IPS-11a (cell line): ENCODE results near the gene KIAA1671.

Source experiments
- H3K4me3 ChIP-seq: one replicate; pipeline ENCODE4 v1.5.1; 2013; ENCODE audit warnings: low read depth, low read length, control low read depth

The KIAA1671 gene

DNA sequence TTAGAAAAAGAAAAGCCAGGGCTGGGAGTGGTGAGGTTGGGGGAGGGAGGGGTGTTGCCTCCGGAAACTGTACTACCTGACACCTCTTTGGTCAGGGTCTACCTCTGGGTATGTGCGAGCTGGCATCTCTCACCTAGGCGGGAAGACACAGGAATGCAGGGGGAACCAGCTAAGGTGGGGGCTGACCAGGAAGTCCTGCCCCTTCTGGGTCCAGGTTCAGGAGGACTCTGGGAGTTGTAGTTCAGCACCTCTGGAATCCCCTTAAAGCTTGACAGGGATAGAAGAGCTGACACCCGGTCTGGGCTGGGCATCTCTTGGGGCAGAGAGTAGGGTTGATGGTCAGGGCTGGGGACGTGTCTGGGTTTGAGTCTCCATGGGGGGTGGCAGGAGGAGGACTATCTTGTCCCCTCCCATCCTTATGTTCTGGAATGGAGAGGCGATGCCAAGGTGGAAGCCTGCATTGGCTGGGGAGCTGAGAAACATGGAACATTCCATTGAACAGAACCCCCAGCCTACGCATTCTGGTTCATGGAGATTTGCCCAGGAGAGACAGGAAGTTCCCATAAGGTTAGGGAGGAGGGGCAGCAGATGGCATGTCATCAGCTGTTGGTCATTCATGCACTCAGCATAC, 2.1 kb upstream of the KIAA1671 start:
- no peak overlapping the region for H3K4me3 ChIP-seq

DNA sequence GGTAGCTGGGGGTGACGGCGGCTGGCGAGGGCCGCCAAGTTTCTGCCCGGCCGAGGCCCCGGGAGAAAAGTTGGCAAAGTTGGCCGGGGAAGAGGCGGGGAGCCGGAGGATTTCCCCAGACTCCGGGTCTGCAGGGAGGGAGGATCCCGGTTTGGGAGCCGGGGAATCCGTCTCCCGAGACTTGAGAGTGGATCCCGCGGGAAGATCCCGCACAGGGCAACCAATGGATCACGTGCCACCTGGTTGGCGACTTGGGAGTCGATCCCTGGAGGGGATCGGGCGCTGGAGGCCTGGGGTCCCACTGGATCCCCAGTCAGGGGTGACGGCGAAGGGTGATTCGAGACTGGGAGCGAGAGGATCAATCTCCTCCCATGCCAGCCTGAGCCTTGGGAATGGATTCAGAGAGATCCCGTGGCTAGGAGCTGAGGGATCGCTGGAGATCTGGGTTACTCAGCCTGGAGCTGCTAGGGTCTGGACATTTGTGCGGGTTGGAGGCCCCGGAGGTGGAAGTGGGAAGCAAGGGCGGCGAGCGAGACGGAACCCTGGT, 394 bp downstream of the KIAA1671 start:
- H3K4me3 ChIP-seq = peak overlapping the region; percentile 72

DNA sequence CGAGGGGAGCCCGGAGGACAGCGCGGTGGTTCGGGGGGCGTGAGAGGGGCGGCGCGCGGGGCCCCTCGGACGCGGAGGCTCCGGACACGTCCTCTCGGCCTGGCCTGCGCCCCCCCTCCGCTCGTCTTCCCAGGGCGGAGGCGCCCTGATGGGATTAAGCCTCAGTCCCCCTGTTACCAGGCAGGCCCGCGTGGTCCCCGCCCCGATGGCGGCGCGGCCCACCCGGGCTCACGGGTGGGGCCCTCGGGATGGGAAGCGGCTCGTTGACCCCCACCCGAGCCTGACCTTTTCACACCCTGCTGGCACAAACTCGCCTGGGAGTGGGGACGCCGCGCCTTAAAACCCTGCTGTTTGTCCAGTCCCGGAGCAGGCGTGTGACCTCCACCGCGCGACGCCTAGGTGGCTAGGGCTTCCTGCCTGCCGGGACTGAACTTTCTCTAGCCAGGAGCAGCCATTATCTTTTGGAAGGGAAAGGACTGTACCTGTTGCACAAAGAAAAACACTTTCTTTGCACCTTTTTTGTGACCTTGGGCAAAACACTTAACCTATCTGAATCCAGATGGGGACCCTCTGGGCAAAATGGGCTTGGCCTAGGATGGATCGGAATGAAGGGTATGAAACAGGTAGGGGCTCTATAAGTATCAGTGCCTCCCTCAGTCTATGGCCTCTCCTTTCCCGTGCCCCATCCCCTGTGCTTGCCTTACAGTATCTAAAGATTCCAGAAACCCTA, 1.0 kb downstream of the KIAA1671 start:
- H3K4me3 ChIP-seq = peak overlapping the region; percentile 72

DNA sequence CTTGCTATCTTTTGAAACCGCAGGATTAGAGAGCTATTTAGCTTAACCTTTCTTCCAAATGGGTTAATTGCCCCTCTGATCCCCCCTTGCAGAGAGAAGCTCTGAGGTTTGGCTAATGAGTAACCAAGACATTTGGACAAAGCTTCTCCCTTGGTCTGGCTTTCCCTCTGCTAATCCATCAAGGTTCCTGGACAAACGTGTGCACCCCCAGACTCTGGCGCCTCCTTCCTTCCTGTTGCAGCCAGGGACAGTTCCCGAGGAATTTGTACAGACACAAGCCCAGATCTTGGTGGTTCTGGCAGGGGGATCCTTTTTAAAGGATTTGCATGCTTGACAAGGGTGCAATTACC, 1.6 kb downstream of the KIAA1671 start:
- H3K4me3 ChIP-seq = peak overlapping the region; percentile 72

DNA sequence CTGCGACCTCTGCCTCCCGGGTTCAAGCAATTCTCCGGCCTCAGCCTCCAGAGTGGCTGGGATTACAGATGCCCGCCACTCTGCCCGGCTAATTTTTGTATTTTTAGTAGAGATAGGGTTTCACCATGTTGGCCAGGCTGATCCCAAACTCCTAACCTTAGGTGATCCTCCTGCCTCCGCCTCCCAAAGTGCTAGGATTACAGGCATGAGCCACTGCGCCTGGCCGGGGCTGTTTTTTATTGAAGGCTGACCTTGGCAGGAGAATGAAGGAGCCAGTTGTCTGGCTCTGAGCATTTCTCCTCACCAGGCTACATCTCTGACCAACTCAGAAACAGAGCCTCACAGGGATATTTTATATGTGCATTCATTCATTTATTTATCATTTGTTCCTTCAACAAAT, 2.3 kb downstream of the KIAA1671 start:
- H3K4me3 ChIP-seq = no peak overlapping the region

DNA sequence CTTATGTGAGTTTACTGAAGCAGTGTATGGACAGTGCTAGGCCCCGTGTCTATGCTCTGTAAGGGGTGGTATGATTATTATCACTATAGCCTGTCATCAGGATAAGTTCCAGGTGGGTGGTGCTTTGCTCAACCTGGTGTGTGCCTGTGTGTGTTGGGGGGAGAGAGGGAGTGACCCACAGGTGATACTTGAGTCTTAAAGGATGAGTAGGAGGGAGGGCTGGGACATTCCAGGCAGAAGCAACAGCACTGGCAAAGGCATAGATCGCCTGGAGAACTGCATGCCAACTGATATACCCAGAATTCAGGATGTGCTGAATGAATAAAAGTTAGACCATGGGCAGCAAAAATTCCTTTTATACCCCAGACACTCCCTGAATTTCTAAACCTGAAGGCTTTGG, 4.5 kb downstream of the KIAA1671 start:
- no peak overlapping the region for H3K4me3 ChIP-seq

DNA sequence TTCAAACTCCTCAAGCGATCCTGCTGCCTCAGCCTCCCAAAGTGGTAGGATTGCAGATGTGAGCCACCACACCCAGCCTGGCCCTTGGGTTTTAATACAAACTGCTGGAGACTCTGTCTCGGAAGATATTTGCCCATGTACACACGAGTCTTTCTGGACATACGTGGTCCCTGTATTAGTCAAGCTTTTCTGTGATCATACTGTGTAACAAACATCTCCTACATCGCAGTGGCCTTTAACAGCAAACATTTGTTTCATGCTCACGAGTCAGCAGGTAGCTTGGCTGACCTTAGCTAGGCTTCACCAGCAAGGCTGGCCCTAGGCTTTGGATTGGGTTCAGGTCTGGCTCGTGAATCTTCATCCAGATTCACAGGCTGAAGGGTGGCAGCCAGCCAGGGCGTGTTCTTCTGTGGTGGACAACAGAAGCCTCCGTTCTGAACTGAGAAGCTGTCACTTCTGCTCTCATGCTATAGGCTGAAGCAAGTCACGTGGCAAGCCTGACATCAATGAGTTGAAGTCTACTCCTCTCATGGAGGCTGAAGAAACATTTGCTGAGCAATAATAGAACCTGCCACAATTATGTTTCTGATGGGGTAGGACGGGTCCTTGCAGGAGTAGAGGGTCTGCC, 8.8 kb downstream of the KIAA1671 start:
- no peak overlapping the region for H3K4me3 ChIP-seq

DNA sequence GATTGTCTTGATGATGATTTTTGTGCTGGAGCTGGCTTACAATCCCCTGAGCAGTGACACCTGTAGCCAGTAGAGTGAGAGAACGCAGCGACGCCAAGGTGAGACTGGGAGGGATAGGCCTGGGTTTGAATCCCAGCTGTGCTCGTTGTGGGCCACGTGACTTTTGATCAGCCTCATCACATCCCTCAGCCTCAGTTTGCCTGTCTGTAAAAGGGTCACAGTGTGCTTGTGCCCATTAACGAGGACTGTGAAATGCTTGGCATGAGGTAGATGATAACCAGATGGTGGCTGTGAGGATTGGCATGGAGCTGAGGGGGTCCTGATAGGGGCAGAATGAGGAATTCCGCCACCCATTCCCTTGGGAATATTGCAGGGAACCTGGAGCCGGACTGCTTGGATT, 9.6 kb downstream of the KIAA1671 start:
- H3K4me3 ChIP-seq = no peak overlapping the region

DNA sequence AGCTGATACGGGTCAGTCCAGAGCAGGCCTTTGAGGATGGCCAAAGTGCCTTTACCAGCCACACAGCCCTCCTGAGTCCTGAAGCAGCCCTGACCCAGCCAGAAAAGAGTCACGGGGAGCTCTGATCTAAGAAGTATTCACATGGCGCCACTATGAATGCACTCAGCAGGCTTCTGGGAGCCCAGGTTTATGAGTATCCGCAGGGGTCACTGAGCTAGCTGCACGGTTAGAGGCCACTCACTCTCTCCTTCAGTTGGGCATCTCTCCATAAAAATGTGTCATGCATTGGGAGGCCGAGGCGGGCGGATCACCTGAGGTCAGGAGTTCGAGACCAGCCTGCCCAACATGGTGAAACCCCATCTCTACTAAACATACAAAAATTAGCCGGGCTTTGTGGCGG, 10.3 kb downstream of the KIAA1671 start:
- no peak overlapping the region for H3K4me3 ChIP-seq

DNA sequence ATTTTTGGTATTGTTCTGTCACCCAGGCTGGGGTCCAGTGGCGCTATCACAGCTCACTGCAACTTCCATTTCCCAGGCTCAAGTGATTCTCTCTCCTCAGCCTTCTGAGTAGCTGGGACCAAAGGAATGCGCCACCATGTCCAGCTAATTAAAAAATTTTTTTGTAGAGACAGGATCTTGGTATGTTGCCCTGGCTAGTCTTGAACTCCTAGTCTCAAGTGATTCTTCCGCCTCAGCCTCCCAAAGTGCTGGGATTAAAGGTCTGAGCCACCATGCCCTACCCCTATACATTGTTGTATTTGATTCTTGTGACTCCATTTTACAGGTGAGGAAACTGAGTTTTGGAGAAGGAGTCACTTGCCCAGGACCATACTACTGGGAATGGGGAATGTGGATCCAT, 11.9 kb downstream of the KIAA1671 start:
- no peak overlapping the region for H3K4me3 ChIP-seq

DNA sequence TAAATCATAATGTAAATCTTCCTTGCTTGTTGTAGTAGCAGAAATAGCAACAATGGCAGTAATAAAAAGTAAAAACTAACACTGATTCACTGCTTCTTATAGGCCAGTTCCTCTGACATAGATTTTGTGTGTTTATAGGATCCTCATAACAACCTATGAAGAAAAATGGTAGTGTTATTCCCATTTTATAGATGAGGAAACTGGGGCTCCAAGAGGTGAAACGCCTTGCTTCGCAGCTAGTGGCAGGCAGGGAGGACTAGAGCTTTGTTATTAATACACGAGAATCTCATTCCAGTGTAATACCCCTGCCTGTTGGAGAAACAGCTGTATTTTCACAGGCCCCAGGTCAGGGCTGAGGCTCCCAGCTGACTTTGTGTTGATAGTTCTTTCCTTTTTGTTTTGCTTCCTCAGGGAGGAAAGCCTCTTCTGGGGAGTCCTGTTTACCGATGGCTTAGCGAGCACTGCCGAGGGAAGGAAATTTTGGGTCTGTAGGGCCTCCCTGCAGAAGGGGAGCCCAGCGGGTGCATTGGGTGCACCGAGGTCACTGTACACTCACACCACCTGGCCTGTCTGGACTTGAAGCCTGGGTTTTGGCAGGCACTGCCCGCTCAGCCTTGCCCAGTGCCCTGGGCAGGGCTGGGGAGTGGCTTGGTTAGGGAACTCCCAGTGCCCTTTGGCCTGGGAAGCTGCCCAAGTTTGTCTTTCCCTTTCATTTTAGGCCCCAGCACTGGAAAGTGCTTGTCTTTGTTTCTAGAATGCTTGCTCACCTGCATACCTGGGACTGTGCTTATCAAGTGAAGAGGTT, 13.5 kb downstream of the KIAA1671 start:
- no peak overlapping the region for H3K4me3 ChIP-seq

DNA sequence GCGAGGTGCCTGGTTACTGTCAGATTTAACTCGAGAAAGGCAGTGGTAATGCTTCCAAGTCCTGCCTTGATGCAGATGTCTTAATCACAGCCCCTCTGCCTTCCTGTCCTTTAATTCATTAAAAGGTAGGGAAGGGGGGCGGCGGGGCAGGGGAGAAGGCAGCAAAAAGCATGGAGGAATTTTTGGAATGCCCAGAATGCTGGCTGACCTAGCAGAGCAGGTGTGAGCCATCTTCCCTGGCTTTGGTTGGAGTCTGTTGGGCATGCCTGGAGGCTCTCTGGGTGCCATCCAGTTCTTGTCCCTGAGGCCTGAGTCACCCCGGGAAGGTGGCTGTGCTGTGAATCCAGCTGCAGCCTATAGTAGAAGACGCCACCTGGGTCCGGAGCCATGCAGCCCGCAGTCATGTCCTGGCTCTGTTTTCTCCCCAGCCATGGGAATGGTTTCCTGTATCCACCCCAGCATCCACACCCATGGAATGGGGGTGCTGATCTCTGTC, 15.6 kb downstream of the KIAA1671 start:
- H3K4me3 ChIP-seq = no peak overlapping the region

DNA sequence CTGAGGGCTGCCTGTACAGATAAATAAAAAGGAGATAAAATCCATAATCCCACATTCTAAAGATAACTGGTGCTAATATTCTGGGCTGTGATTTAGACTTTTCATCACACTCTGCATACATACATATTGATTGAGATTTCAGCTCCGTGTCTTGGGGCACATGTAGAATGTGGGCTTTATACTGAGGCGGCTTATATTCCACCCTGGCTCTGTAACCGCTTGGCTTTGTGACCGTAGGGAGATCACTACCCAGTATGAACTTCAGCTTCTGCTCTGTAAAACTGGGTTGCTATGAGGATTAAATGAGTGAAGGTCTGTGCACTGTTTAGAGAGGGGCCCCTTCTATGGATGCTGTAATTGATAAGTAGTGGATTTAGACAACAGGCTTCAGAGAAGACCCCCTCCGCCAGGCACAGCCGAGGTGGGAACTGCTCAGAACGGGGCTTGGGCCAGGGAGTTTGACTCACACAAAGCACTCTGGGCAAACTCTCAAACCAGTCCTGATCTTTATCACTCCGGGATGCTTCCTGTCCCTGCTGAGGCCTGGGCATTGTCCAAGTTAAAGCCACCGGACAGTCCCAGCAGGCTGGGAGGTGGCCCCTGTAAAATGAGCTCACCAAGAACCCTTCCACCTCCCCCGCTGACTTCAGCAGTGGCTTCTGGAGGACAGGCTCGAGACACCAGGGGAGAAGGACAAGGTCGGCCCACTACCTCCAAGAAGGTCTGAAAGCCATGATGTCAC, 17.2 kb downstream of the KIAA1671 start:
- no peak overlapping the region for H3K4me3 ChIP-seq

DNA sequence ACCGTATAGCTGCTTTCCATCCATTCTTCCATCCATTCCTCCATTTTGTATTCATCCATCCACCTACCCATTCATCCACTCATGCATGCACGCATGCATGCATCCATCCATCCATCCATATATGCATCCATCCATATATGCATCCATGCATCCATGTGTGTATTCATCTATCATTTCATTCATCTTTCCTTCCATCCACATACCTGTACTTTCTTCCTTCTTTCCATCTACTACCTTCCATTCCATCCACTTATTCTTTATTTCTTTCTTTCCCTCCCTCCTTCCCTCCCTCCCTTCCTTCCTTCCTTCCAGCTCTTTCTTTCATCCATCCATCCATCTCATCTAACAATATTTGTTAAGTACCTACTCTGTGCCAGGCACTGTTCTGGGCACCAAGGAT, 19.9 kb downstream of the KIAA1671 start:
- H3K4me3 ChIP-seq = no peak overlapping the region

DNA sequence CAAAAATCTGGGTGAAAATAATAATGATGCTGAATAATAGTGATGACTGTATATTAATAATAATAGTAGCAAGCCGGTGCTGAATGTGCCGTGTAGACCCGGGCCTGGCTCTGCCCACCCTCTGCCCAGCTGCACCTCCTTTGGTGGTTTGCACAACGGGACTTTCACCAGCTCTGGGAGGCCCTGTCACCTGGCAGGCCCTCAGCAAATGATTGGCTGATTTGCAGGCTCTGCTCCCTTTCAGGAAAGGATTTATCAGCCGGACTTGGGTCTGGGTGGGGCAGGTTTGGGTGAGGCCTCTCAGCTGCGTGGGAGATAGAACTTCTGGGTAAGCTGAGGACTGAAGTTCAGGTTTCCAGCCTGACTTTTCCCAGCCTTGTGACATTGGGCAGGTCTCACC, 21.4 kb downstream of the KIAA1671 start:
- H3K4me3 ChIP-seq = no peak overlapping the region

DNA sequence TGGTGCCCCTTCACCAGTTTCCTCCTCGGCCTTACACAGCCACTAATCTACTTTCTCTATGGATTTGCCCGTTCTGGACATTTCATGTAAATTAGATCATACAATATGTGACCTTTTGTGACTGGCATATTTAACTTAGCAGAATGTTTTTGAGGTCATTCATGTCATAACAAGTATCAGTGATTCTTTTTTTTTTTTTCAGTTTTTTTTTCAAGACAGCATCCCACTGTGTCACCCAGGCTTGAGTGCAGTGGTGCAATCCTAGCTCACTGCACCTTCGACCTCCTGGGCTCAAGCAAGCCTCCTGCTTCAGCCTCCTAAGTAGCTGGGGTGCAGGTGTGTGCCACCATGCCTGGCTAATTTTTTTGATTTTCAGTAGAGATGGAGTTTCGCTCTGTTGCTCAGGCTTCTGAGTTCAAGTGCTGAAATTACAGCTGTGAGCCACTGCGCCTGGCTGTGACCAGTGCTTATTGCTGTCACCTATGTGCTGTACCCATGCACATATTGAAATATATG, 22.7 kb downstream of the KIAA1671 start:
- H3K4me3 ChIP-seq = no peak overlapping the region

DNA sequence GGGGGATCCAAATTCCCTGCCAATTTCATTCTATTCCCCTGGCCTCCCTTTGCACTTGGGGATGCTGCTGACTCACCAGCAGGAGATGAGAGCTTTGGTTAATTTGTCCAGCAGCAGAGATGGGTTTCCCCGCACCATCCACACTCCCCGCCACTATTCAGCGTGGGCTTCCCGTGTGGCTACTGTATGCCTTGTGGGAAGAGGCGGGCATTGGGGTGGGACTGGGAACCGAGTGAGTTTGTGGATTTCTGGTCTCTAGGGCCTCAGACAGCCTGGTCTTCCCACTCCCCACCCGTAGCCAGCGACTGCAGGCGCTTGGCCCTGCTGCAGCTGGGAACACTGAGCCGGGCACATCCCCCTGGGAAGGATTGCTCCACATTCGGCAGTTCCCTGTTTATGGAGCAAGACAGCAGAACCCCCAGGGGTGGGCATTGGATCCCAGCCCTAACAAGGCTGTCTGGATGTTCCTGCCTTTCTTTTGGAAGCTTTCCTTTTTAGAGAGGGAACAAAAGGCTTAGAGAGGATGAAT, 23.4 kb downstream of the KIAA1671 start:
- H3K4me3 ChIP-seq = no peak overlapping the region

DNA sequence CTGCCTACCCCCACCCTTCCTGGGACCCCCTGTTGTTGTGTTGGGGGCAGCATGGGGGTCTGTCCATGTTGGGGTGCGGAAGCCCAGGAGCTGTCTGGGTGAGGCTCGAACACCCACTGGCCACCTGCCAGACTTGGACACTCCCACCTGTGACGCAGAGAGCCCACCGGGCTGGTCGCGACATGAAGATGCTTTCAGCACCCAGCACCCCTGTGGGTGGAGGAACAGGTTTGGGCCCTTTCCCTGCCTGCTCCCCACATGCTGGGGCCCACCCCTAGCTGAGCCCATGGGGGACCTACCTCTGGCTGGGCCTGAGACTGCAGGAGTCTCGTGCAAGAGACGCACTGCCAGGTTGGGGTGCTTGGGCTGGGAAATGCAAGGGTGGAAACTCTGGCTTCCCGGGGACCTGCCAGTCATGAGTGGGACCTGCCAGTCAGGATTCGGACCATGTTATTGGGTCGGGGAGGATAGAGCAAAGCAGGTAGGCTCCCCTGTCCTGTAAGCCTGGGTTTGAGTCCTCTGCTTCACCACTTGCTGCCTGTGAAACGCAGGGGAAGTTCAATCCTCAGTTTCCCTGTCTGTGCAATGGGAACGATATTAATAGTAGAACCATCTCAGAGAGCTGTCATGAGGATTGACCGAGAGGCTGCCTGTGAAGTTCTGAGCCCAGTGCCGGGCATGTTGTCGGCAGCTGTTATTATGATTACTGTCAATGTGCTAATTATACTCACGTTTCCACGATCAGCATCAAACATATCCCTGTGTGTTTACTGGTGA, 24.1 kb downstream of the KIAA1671 start:
- no peak overlapping the region for H3K4me3 ChIP-seq
